Right atrium auricular region (tissue), 2 donors: ENCODE measurements around the gene SLC39A9. TPM values are rescaled to one million over a fixed set of nuclear protein-coding genes. Genes with fewer than 3 reads are reported as not detected.

Experiments
- DNase-seq: peaks from one replicate; pipeline ENCODE4 v3.0.0-alpha.2; 2019; ENCODE audit warnings: low spot score
- H3K27ac ChIP-seq, 2 donors: fragments of 200-600 bp; sonication (generic); 1 replicate in 1 of 2; 2 replicates in 1 of 2; pipeline ENCODE4 v1.5.1; 2016 to 2019
- H3K27me3 ChIP-seq, 2 donors: fragments of 200-600 bp; sonication (generic); one replicate each; pipeline versions ENCODE4 v1.5.1 to v1.6.0; 2017 to 2019
- H3K36me3 ChIP-seq: fragments of 200-600 bp; sonication (generic); one replicate; pipeline ENCODE4 v1.5.1; 2016
- H3K4me1 ChIP-seq, 2 donors: fragments of 200-600 bp; sonication (generic); one replicate each; pipeline versions ENCODE4 v1.5.1 to v1.6.0; 2017 to 2019
- H3K4me3 ChIP-seq, 2 donors: fragments of 200-600 bp; sonication (generic); 1 replicate in 1 of 2; 2 replicates in 1 of 2; pipeline ENCODE4 v1.5.1; 2017 to 2019; ENCODE audit warnings: mild to moderate bottlenecking in 1 of 2, moderate library complexity in 1 of 2
- H3K9me3 ChIP-seq, 2 donors: fragments of 200-600 bp; sonication (generic); one replicate each; pipeline ENCODE4 v1.5.1; 2019
- CTCF ChIP-seq, 2 donors: fragments of 200-600 bp; sonication (generic); IDR thresholded peaks; one replicate each; pipeline ENCODE4 v1.5.1; 2019; ENCODE audit warnings: antibody characterized with exemption in 2 of 2
- total RNA-seq, 2 donors: library from RNA; depleted of rRNA; stranded (reverse); fragments of >200 nt; gene quantifications; one replicate each; pipeline ENCODE4 v1.1.0, GENCODE V29; 2016

Gene SLC39A9
- total RNA-seq, 2 donors from 2014 or later, result 29.3 to 37.5 TPM

DNA sequence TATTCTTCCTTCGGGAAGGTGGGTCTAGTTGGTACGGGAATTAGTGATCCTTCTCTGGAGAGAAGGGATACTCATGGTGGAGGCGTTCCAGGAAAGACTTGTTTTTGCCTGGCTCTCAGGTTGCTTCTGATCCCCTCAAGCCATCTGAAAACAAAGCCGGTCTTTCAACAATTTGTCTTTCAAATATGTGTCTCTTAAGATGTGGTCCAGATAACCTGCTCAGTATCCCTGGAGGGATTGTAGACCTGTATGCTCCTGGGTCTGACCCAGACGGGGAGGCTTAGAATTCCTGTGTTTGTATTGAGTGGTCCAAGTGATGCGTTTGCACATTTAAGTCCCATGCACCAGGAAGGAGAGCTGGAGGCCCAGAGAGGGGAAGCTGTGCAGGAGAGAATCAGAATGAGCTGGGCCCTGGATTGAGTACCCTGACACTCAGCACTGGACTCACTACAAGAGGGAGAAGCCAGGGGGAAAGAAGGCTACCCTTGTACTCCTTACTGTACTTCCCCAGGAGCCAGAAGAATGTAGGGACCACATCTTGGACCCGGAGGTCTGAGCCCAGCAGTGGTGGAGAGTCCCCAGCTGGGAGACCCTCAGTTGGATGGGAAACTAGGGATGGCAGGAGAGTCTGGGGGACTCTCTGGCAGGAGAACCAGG, 40.8 kb upstream of the SLC39A9 start:
- peaks cover 0 to 16% of the 10 kb centered on the region in 2 donors for H3K4me1 ChIP-seq
- no peak for DNase-seq
- no peak overlapping the region for H3K27ac ChIP-seq
- H3K36me3 ChIP-seq, result no peaks in the 10 kb centered on the region
- TF ChIP-seq CTCF (IDR thresholded peaks at IDR 0.05), result no peak
- no peaks in the 10 kb centered on the region for H3K9me3 ChIP-seq
- H3K4me3 ChIP-seq, result no peak overlapping the region
- no peaks in the 10 kb centered on the region for H3K27me3 ChIP-seq

DNA sequence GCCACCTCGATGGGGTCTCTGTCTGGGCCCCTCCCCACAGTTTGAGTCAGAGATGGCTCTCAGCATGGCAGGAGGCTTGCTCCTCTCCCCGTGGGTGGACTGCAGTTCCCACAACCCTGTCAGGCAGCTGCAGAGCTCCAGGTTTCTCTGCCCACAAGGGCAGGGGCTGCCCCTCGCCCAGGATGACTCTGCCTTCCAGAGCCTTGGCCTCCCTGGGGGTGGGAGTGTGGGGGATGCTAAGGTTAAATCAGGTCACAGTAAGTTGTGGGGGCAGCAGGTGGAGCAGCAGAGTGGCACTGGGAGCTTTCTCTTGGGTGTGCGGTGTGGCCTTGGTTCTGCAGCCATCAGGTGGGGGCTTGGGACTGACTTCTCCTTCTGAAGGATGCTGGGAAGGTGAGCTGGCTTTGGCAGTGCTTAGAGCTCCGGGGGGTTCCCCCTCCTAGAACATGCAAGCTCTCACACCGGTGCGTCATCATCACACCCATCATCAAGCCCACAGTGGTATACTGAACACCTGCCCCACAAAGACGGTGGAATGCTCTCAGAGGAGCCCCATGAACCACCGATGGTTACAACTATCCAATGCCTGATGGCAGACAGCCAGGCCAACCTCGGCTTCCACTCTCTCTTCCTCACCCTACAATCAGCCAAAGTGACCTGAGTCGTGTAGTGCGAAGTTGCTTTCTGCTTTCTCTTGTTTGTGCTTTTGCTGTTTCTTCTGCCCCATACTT, 40.1 kb upstream of the SLC39A9 start:
- no peak overlapping the region for H3K4me3 ChIP-seq
- DNase-seq, result no peak
- TF ChIP-seq CTCF (IDR thresholded peaks at IDR 0.05), result no peak
- peaks cover 0 to 16% of the 10 kb centered on the region in 2 donors for H3K4me1 ChIP-seq
- H3K9me3 ChIP-seq, result no peaks in the 10 kb centered on the region
- H3K36me3 ChIP-seq, result no peaks in the 10 kb centered on the region
- no peak overlapping the region for H3K27ac ChIP-seq
- no peaks in the 10 kb centered on the region for H3K27me3 ChIP-seq

DNA sequence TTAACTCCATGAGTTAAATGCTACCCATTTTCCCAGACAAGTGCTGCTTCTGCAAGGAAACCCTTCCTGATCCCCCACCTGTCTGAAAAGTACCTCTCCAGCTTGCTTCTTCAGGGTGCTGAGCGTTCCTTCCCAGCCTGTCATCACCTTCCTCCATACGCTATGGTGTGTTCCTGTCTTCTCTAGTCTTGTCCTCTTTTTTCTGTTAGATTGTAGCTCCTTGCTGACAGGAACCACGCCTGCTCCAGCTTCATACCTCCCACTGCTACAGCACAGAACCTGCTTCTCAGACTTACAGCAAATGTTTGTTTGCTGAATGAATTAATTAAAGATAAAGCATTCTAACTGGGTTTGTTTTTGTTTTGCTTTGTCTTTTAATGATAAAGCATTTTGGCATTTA, 39.5 kb upstream of the SLC39A9 start:
- no peak for DNase-seq
- Histone ChIP-seq H3K36me3 (no peaks in the 10 kb centered on the region), H3K4me1 (peaks cover 0 to 16% of the 10 kb centered on the region in 2 donors), H3K27ac (no peak overlapping the region), H3K4me3 (no peak overlapping the region), H3K27me3 (no peaks in the 10 kb centered on the region), H3K9me3 (no peaks in the 10 kb centered on the region)
- TF ChIP-seq CTCF (IDR thresholded peaks at IDR 0.05), result no peak

GRCh38 chr14:69360438-69361108, 37.9 kb upstream of the SLC39A9 start:
- Histone ChIP-seq H3K4me1 (peaks cover 0 to 9% of the 10 kb centered on the region in 2 donors), H3K36me3 (no peaks in the 10 kb centered on the region), H3K27me3 (no peaks in the 10 kb centered on the region), H3K9me3 (no peaks in the 10 kb centered on the region), H3K27ac (no peak overlapping the region), H3K4me3 (no peak overlapping the region)
- no peak for TF ChIP-seq CTCF (IDR thresholded peaks at IDR 0.05)
- DNase-seq, result peak; percentile 13

- no peaks in the 10 kb centered on the region for H3K9me3 ChIP-seq
- no peak overlapping the region for H3K27ac ChIP-seq
- no peak overlapping the region for H3K4me3 ChIP-seq
- TF ChIP-seq CTCF (IDR thresholded peaks at IDR 0.05), result peak in 1 of 2 donors; percentile 72
- H3K4me1 ChIP-seq, result no peaks in the 10 kb centered on the region
- no peaks in the 10 kb centered on the region for H3K36me3 ChIP-seq
- no peaks in the 10 kb centered on the region for H3K27me3 ChIP-seq
- DNase-seq, result no peak
These were observed 35.4 kb upstream of the SLC39A9 start for GRCh38 chr14:69363055-69363454.
